ENCODE results near the gene CHRM5. TPM values are rescaled to one million over a fixed set of nuclear protein-coding genes. Genes with fewer than 3 reads are reported as not detected.
A peak's percentile ranks its signal among the peaks of the same experiment; 100 is the strongest.
"Not testable (repeated sequence)": the region's sequence is repeated elsewhere in the genome, so short reads cannot be mapped to it uniquely, and the experiment has no call there.

The CHRM5 gene
- total and polyA plus RNA-seq, 4 donors, result not detected

- Histone ChIP-seq H3K27me3 (ENCODE audit: control insufficient read depth in 1 of 2, insufficient read depth in 2 of 2, low read length in 1 of 2) (no peaks in the 10 kb centered on the region), H3K27ac (ENCODE audit: low read depth in 1 of 2, low read length in 2 of 2) (no peak overlapping the region), H3K9me3 (ENCODE audit: control insufficient read depth, low read length) (no peaks in the 10 kb centered on the region), H3K4me3 (ENCODE audit: low read length in 2 of 2) (no peak overlapping the region), H3K4me1 (ENCODE audit: control insufficient read depth in 1 of 2, insufficient read depth in 2 of 2, low read length in 2 of 2) (peaks cover 3% of the 10 kb centered on the region in 2 donors), H3K36me3 (ENCODE audit: control insufficient read depth in 1 of 2, insufficient read depth in 2 of 2, low read length in 1 of 2) (no peaks in the 10 kb centered on the region)
- intact Hi-C loops (cut with DNase I), result no loop called here
- ATAC-seq (ENCODE audit: low FRiP score), result no peak
- DNase-seq, result no peak
- 56 to 60% methylated on average over 7 of the region's 7 CpGs for WGBS, 2 donors
Observed at GRCh38 chr15:33980159-33980558, 11.9 kb downstream of the CHRM5 start.

- no peaks in the 10 kb centered on the region for H3K27me3 ChIP-seq (ENCODE audit: control insufficient read depth in 1 of 2, insufficient read depth in 2 of 2, low read length in 1 of 2)
- no peak overlapping the region for H3K4me3 ChIP-seq (ENCODE audit: low read length in 2 of 2)
- 23 to 51% methylated on average over 1 of the region's 1 CpG for WGBS, 2 donors
- peaks cover 3% of the 10 kb centered on the region in 2 donors for H3K4me1 ChIP-seq (ENCODE audit: control insufficient read depth in 1 of 2, insufficient read depth in 2 of 2, low read length in 2 of 2)
- no peak overlapping the region for H3K27ac ChIP-seq (ENCODE audit: low read depth in 1 of 2, low read length in 2 of 2)
- no peak for DNase-seq
- no peak for ATAC-seq (ENCODE audit: low FRiP score)
- no peaks in the 10 kb centered on the region for H3K36me3 ChIP-seq (ENCODE audit: control insufficient read depth in 1 of 2, insufficient read depth in 2 of 2, low read length in 1 of 2)
- intact Hi-C loops (cut with DNase I), result no loop called here
- no peaks in the 10 kb centered on the region for H3K9me3 ChIP-seq (ENCODE audit: control insufficient read depth, low read length)
Observed at GRCh38 chr15:33982516-33982915, 14.2 kb downstream of the CHRM5 start.

- WGBS, 2 donors, result 29 to 38% methylated on average over 1 of the region's 1 CpG
- H3K36me3 ChIP-seq (ENCODE audit: control insufficient read depth in 1 of 2, insufficient read depth in 2 of 2, low read length in 1 of 2), result no peaks in the 10 kb centered on the region
- no peak overlapping the region for H3K4me3 ChIP-seq (ENCODE audit: low read length in 2 of 2)
- ATAC-seq (ENCODE audit: low FRiP score) (no peak), DNase-seq (no peak)
- no peaks in the 10 kb centered on the region for H3K27me3 ChIP-seq (ENCODE audit: control insufficient read depth in 1 of 2, insufficient read depth in 2 of 2, low read length in 1 of 2)
- H3K27ac ChIP-seq (ENCODE audit: low read depth in 1 of 2, low read length in 2 of 2), result peak overlapping the region; percentile 5 to 42
- peaks cover 1 to 3% of the 10 kb centered on the region in 2 donors for H3K4me1 ChIP-seq (ENCODE audit: control insufficient read depth in 1 of 2, insufficient read depth in 2 of 2, low read length in 2 of 2)
- intact Hi-C loops (cut with DNase I), result no loop called here
- no peaks in the 10 kb centered on the region for H3K9me3 ChIP-seq (ENCODE audit: control insufficient read depth, low read length)
Observed at GRCh38 chr15:33985287-33985686, 17.0 kb downstream of the CHRM5 start.

GRCh38 chr15:33985751-33986150, 17.5 kb downstream of the CHRM5 start:
- Histone ChIP-seq H3K27ac (ENCODE audit: low read depth in 1 of 2, low read length in 2 of 2) (no peak overlapping the region), H3K36me3 (ENCODE audit: control insufficient read depth in 1 of 2, insufficient read depth in 2 of 2, low read length in 1 of 2) (no peaks in the 10 kb centered on the region), H3K27me3 (ENCODE audit: control insufficient read depth in 1 of 2, insufficient read depth in 2 of 2, low read length in 1 of 2) (no peaks in the 10 kb centered on the region), H3K9me3 (ENCODE audit: control insufficient read depth, low read length) (no peaks in the 10 kb centered on the region), H3K4me1 (ENCODE audit: control insufficient read depth in 1 of 2, insufficient read depth in 2 of 2, low read length in 2 of 2) (peaks cover 1 to 3% of the 10 kb centered on the region in 2 donors), H3K4me3 (ENCODE audit: low read length in 2 of 2) (no peak overlapping the region)
- no peak for DNase-seq
- intact Hi-C loops (cut with DNase I), result no loop called here
- WGBS, 2 donors, result 62% methylated on average over 3 of the region's 3 CpGs
- no peak for ATAC-seq (ENCODE audit: low FRiP score)

- 98 to 100% methylated on average over 3 of the region's 3 CpGs for WGBS, 2 donors
- no peak for ATAC-seq (ENCODE audit: low FRiP score)
- intact Hi-C loops (cut with DNase I), result no loop called here
Observed at GRCh38 chr15:33987444-33987843, 19.1 kb downstream of the CHRM5 start.

GRCh38 chr15:33988384-33988783, 20.1 kb downstream of the CHRM5 start:
- no peak overlapping the region for H3K4me3 ChIP-seq (ENCODE audit: low read length in 2 of 2)
- ATAC-seq (ENCODE audit: low FRiP score), result no peak
- DNase-seq, result no peak
- H3K4me1 ChIP-seq (ENCODE audit: control insufficient read depth in 1 of 2, insufficient read depth in 2 of 2, low read length in 2 of 2), result peaks cover 1 to 3% of the 10 kb centered on the region in 2 donors
- H3K9me3 ChIP-seq (ENCODE audit: control insufficient read depth, low read length), result no peaks in the 10 kb centered on the region
- intact Hi-C loops (cut with DNase I), result no loop called here
- no peaks in the 10 kb centered on the region for H3K36me3 ChIP-seq (ENCODE audit: control insufficient read depth in 1 of 2, insufficient read depth in 2 of 2, low read length in 1 of 2)
- no peaks in the 10 kb centered on the region for H3K27me3 ChIP-seq (ENCODE audit: control insufficient read depth in 1 of 2, insufficient read depth in 2 of 2, low read length in 1 of 2)
- 93 to 94% methylated on average over 4 of the region's 4 CpGs for WGBS, 2 donors
- H3K27ac ChIP-seq (ENCODE audit: low read depth in 1 of 2, low read length in 2 of 2), result no peak overlapping the region

More at GRCh38 chr15:33987444-33987843, 19.1 kb downstream of the CHRM5 start:
- H3K9me3 ChIP-seq (ENCODE audit: control insufficient read depth, low read length), result no peaks in the 10 kb centered on the region
- H3K4me3 ChIP-seq (ENCODE audit: low read length in 2 of 2), result no peak overlapping the region
- peaks cover 1 to 3% of the 10 kb centered on the region in 2 donors for H3K4me1 ChIP-seq (ENCODE audit: control insufficient read depth in 1 of 2, insufficient read depth in 2 of 2, low read length in 2 of 2)
- no peaks in the 10 kb centered on the region for H3K36me3 ChIP-seq (ENCODE audit: control insufficient read depth in 1 of 2, insufficient read depth in 2 of 2, low read length in 1 of 2)
- DNase-seq, result no peak
- H3K27ac ChIP-seq (ENCODE audit: low read depth in 1 of 2, low read length in 2 of 2), result no peak overlapping the region
- no peaks in the 10 kb centered on the region for H3K27me3 ChIP-seq (ENCODE audit: control insufficient read depth in 1 of 2, insufficient read depth in 2 of 2, low read length in 1 of 2)

GRCh38 chr15:33994005-33994615, 25.8 kb downstream of the CHRM5 start:
- H3K4me1 ChIP-seq (ENCODE audit: control insufficient read depth in 1 of 2, insufficient read depth in 2 of 2, low read length in 2 of 2), result no peaks in the 10 kb centered on the region
- ATAC-seq (ENCODE audit: low FRiP score) (peak; percentile 41), DNase-seq (no peak)
- peaks cover 0 to 3% of the 10 kb centered on the region in 2 donors for H3K36me3 ChIP-seq (ENCODE audit: control insufficient read depth in 1 of 2, insufficient read depth in 2 of 2, low read length in 1 of 2)
- H3K27ac ChIP-seq (ENCODE audit: low read depth in 1 of 2, low read length in 2 of 2), result no peak overlapping the region
- no peaks in the 10 kb centered on the region for H3K27me3 ChIP-seq (ENCODE audit: control insufficient read depth in 1 of 2, insufficient read depth in 2 of 2, low read length in 1 of 2)
- 71 to 79% methylated on average over 9 of the region's 9 CpGs for WGBS, 2 donors
- no peak overlapping the region for H3K4me3 ChIP-seq (ENCODE audit: low read length in 2 of 2)
- intact Hi-C loops (cut with DNase I), result no loop called here
- no peaks in the 10 kb centered on the region for H3K9me3 ChIP-seq (ENCODE audit: control insufficient read depth, low read length)

- H3K4me1 ChIP-seq (ENCODE audit: control insufficient read depth in 1 of 2, insufficient read depth in 2 of 2, low read length in 2 of 2); H3K27ac ChIP-seq (ENCODE audit: low read depth in 1 of 2, low read length in 2 of 2); ATAC-seq (ENCODE audit: low FRiP score); H3K36me3 ChIP-seq (ENCODE audit: control insufficient read depth in 1 of 2, insufficient read depth in 2 of 2, low read length in 1 of 2); H3K9me3 ChIP-seq (ENCODE audit: control insufficient read depth, low read length); DNase-seq; H3K4me3 ChIP-seq (ENCODE audit: low read length in 2 of 2); H3K27me3 ChIP-seq (ENCODE audit: control insufficient read depth in 1 of 2, insufficient read depth in 2 of 2, low read length in 1 of 2); intact Hi-C loops (cut with DNase I): not testable (repeated sequence)
- 97 to 98% methylated on average over 10 of the region's 10 CpGs for WGBS, 2 donors
Observed at GRCh38 chr15:33995666-33996065, 27.4 kb downstream of the CHRM5 start.

GRCh38 chr15:34001536-34001935, 33.2 kb downstream of the CHRM5 start:
- Histone ChIP-seq H3K4me3 (ENCODE audit: low read length in 2 of 2) (no peak overlapping the region), H3K4me1 (ENCODE audit: control insufficient read depth in 1 of 2, insufficient read depth in 2 of 2, low read length in 2 of 2) (no peaks in the 10 kb centered on the region), H3K27ac (ENCODE audit: low read depth in 1 of 2, low read length in 2 of 2) (no peak overlapping the region), H3K27me3 (ENCODE audit: control insufficient read depth in 1 of 2, insufficient read depth in 2 of 2, low read length in 1 of 2) (no peaks in the 10 kb centered on the region), H3K36me3 (ENCODE audit: control insufficient read depth in 1 of 2, insufficient read depth in 2 of 2, low read length in 1 of 2) (peaks cover 0 to 3% of the 10 kb centered on the region in 2 donors), H3K9me3 (ENCODE audit: control insufficient read depth, low read length) (no peaks in the 10 kb centered on the region)
- no peak for ATAC-seq (ENCODE audit: low FRiP score)
- no peak for DNase-seq
- intact Hi-C loops (cut with DNase I), result no loop called here
- 61 to 62% methylated on average over 3 of the region's 3 CpGs for WGBS, 2 donors
